ENCODE measurements around the gene KCNQ1. TPM values are rescaled to one million over a fixed set of nuclear protein-coding genes. Genes with fewer than 3 reads are reported as not detected.

The KCNQ1 gene
- total and polyA plus RNA-seq, 9 of the 15 experiments (the other 6 are each of a cell fraction or from before 2014, with no cell fraction given): 0.44 TPM; not detected in 8

- no peak for TF ChIP-seq E2F6 (IDR thresholded peaks at IDR 0.05; ENCODE audit: borderline replicate concordance in 1 of 2, extremely low read depth in 1 of 2, insufficient read depth in 1 of 2, insufficient read length in 1 of 2, low read depth in 1 of 2, low read length in 1 of 2, poor library complexity in 1 of 2, severe bottlenecking in 1 of 2)
- no peak for TF ChIP-seq MAZ (CRISPR knock-in tag; conservative IDR thresholded peaks at IDR 0.05 in 1 of 2, IDR thresholded peaks at IDR 0.05 in 1 of 2)
- no peak for TF ChIP-seq ZFP30 (CRISPR knock-in tag; IDR thresholded peaks at IDR 0.05; ENCODE audit: borderline replicate concordance)
- TF ChIP-seq MEIS2 (IDR thresholded peaks at IDR 0.05; ENCODE audit: partially characterized antibody): peak; percentile 79
- no peak for TF ChIP-seq FOXJ3 (CRISPR knock-in tag; IDR thresholded peaks at IDR 0.05)
- no peak for TF ChIP-seq NR1H2 (CRISPR knock-in tag; IDR thresholded peaks at IDR 0.05)
- no peak for TF ChIP-seq COPS2 (conservative IDR thresholded peaks at IDR 0.05)
- TF ChIP-seq SRSF9 (IDR thresholded peaks at IDR 0.05; ENCODE audit: borderline replicate concordance, low read depth, low read length): no peak
These were observed 232.3 kb downstream of the KCNQ1 start (continued) for GRCh38 chr11:2677127-2677526.

GRCh38 chr11:2678396-2678795 is 233.6 kb downstream of the KCNQ1 start:
- no peak overlapping the region for H3K9ac ChIP-seq (ENCODE audit: insufficient read depth in 1 of 2, low read depth in 2 of 2, low read length in 2 of 2)
- H3K4me3 ChIP-seq: no peak overlapping the region
- H3K36me3 ChIP-seq (ENCODE audit: control insufficient read depth, insufficient read depth, low read length): peaks cover 43% of the 10 kb centered on the region
- no peak for FAIRE-seq
- H3K27ac ChIP-seq (ENCODE audit: extremely low read depth, low read depth, low read length): no peak overlapping the region
- ATAC-seq: no peak
- peaks cover 10 to 11% of the 10 kb centered on the region in 2 experiments; a peak in 4 of 5 replicates for H3K4me1 ChIP-seq (replicated peaks in 1 of 2; ENCODE audit: control insufficient read depth in 2 of 2, insufficient read depth in 2 of 2, low read length in 2 of 2)
- ChIA-PET POLR2A (interaction anchor here (1.3 kb wide), 1 partner anchor 12 kb away, joined by 7 read pairs; no protein-coding TSS in a partner anchor), CTCF (ENCODE audit: low intra/inter-chr PET ratio) (no interaction called here)
- BruUV-seq (replicated peaks): no TSS peak
- H3K9me3 ChIP-seq (replicated peaks; ENCODE audit: control insufficient read depth, insufficient read depth, low read depth, low read length): no peaks in the 10 kb centered on the region
- H3K79me2 ChIP-seq (ENCODE audit: control insufficient read depth, insufficient read depth, low read length): peaks cover 75% of the 10 kb centered on the region
- intact Hi-C loops (cut with micrococcal nuclease) (no loop called here), in situ Hi-C loops (cut with MboI) (no loop called here)
- no peak overlapping the region for H2AFZ ChIP-seq (ENCODE audit: low read depth, low read length)
- no peak overlapping the region for H3K4me2 ChIP-seq (ENCODE audit: insufficient read depth, low read length)
- peaks cover 22% of the 10 kb centered on the region for H4K20me1 ChIP-seq (replicated peaks; ENCODE audit: control insufficient read depth, insufficient read depth, low read length)
- H3K27me3 ChIP-seq (ENCODE audit: control insufficient read depth in 2 of 2, insufficient read depth in 2 of 2, low read length in 2 of 2): no peaks in the 10 kb centered on the region
- DNase-seq (ENCODE audit: extremely low read depth in 1 of 4, low spot score in 3 of 4): no peak
- H3K9me1 ChIP-seq (ENCODE audit: control insufficient read depth, insufficient read depth, low read length): no peaks in the 10 kb centered on the region
- 58% methylated on average over 1 of the region's 1 CpG for WGBS (ENCODE audit: insufficient coverage, low coverage, missing lambda C conversion rate)
- no peak for TF ChIP-seq TBL1XR1 (IDR thresholded peaks at IDR 0.05; ENCODE audit: low read length in 2 of 2)
- no peak for TF ChIP-seq RFX5 (IDR thresholded peaks at IDR 0.05; ENCODE audit: low read depth, low read length)
- no peak for TF ChIP-seq ZNF41 (CRISPR knock-in tag; conservative IDR thresholded peaks at IDR 0.05)
- no peak for TF ChIP-seq NR3C1 (CRISPR knock-in tag; IDR thresholded peaks at IDR 0.05)
- no peak for TF ChIP-seq ZFP91 (CRISPR knock-in tag; IDR thresholded peaks at IDR 0.05)
- no peak for TF ChIP-seq GTF2F1 (IDR thresholded peaks at IDR 0.05; ENCODE audit: low read depth, low read length)
- no peak for TF ChIP-seq CCNT2 (IDR thresholded peaks at IDR 0.05; ENCODE audit: borderline replicate concordance, extremely low read depth, insufficient read length, low read depth, low read length)
- TF ChIP-seq PHF8 (IDR thresholded peaks at IDR 0.05; ENCODE audit: borderline replicate concordance, low read length): no peak
